GM12878 (cell line): ENCODE data around the gene ATP1A1. TPM values are rescaled to one million over a fixed set of nuclear protein-coding genes. Genes with fewer than 3 reads are reported as not detected.

Experiments
- ATAC-seq: fragments of 200-7000 bp; cut with Tn5 transposase; 3 replicates; pipeline ENCODE4 v1.9.1; 2020; ENCODE audit warnings: mild to moderate bottlenecking, moderate library complexity
- BruUV-seq: library from RNA; stranded (reverse); fragments of 400-500 nt; replicated peaks from 2 replicates; lab custom pipeline; 2021; lab: Mats Ljungman, UMichigan
- CTCF ChIA-PET: fragments of 300-600 bp; sonication (Branson Sonifier 250); formaldehyde crosslinking; extraction: SDS; loops from one replicate; lab custom pipeline; 2021; ENCODE audit warnings: inconsistent platforms; lab: Yijun Ruan, JAX
- POLR2A ChIA-PET: fragments of 350-600 bp; formaldehyde crosslinking; extraction: SDS; loops from one replicate; lab custom pipeline; 2021; ENCODE audit warnings: inconsistent platforms; lab: Charles Lee
- RAD21 ChIA-PET: fragments of 300-600 bp; sonication (Branson Sonifier 250); formaldehyde crosslinking; loops from one replicate; lab custom pipeline; 2023; ENCODE audit warnings: antibody characterized with exemption; ENCODE audit not compliant: unreplicated experiment; lab: Charles Lee
- SMC1A ChIA-PET: fragments of 300-600 bp; sonication (Branson Sonifier 250); formaldehyde crosslinking; loops from one replicate; lab custom pipeline; 2023; ENCODE audit not compliant: unreplicated experiment, uncharacterized antibody; lab: Charles Lee
- DNase-seq: peaks from one replicate; pipeline ENCODE4 v3.0.0-alpha.2; 2011; ENCODE audit warnings: low read depth, low spot score
- FAIRE-seq: peaks from 3 replicates; lab custom pipeline; 2011; peaks lifted over from hg19 to GRCh38; lab: Jason Lieb, UNC
- H2AFZ ChIP-seq: 2 replicates; pipeline ENCODE4 v1.6.0; 2011; ENCODE audit warnings: low read depth, low read length, control low read depth; ENCODE audit not compliant: control insufficient read depth
- H3K27ac ChIP-seq: 2 replicates; pipeline ENCODE4 v1.5.1; 2011; ENCODE audit warnings: control low read depth; ENCODE audit not compliant: control insufficient read depth, insufficient read depth
- H3K27me3 ChIP-seq, 2 experiments: replicated peaks in 1 of 2; 2 replicates each; pipeline versions ENCODE4 v1.6.0 to v1.6.1; 2011; ENCODE audit warnings: low read length in 1 of 2; ENCODE audit not compliant: control insufficient read depth in 2 of 2, insufficient read depth in 2 of 2
- H3K36me3 ChIP-seq, 2 experiments: 2 replicates each; pipeline ENCODE4 v1.5.1; 2011; ENCODE audit warnings: low read length in 1 of 2; ENCODE audit not compliant: control insufficient read depth in 2 of 2, insufficient read depth in 2 of 2
- H3K4me1 ChIP-seq: 2 replicates; pipeline ENCODE4 v1.6.1; 2011; ENCODE audit warnings: mild to moderate bottlenecking, low read length, moderate library complexity, mixed read lengths; ENCODE audit not compliant: control insufficient read depth, insufficient read depth
- H3K4me2 ChIP-seq: 2 replicates; pipeline ENCODE4 v1.6.0; 2011; ENCODE audit warnings: control low read depth; ENCODE audit not compliant: control insufficient read depth, insufficient read depth
- H3K4me3 ChIP-seq: fragments of 200-600 bp; sonication (generic); 2 replicates; pipeline ENCODE4 v1.5.1; 2016
- H3K79me2 ChIP-seq: 2 replicates; pipeline ENCODE4 v1.6.0; 2011; ENCODE audit warnings: low read length; ENCODE audit not compliant: control insufficient read depth, insufficient read depth
- H3K9ac ChIP-seq: 2 replicates; pipeline ENCODE4 v1.8.0; 2011; ENCODE audit warnings: low read length, control low read depth, mixed read lengths; ENCODE audit not compliant: control insufficient read depth, insufficient read depth
- H3K9me3 ChIP-seq: replicated peaks from 3 replicates; pipeline ENCODE4 v1.5.1; 2011; ENCODE audit warnings: mild to moderate bottlenecking, low read length; ENCODE audit not compliant: control insufficient read depth, insufficient read depth
- H4K20me1 ChIP-seq: 2 replicates; pipeline ENCODE4 v1.6.0; 2011; ENCODE audit not compliant: control insufficient read depth, insufficient read depth
- CHD1 ChIP-seq: IDR thresholded peaks from 2 replicates; pipeline ENCODE4 v1.6.1; 2012; ENCODE audit warnings: low read depth, low read length, improper control_type of control experiment
- NFYB ChIP-seq: IDR thresholded peaks from 2 replicates; pipeline ENCODE4 v1.6.1; 2011; ENCODE audit warnings: low read depth, mild to moderate bottlenecking, low read length, improper control_type of control experiment, moderate library complexity; ENCODE audit not compliant: insufficient read depth
- PAX5 ChIP-seq: IDR thresholded peaks from 2 replicates; pipeline ENCODE4 v1.6.1; 2011; ENCODE audit warnings: low read depth, low read length, borderline replicate concordance
- STAT1 ChIP-seq: fragments of 450-650 bp; conservative IDR thresholded peaks from 2 replicates; pipeline ENCODE4 v1.6.1; 2014; ENCODE audit warnings: antibody characterized with exemption, mild to moderate bottlenecking
- WGBS: methylation state at CpG from one replicate; pipeline ENCODE4 v1.1.6; 2016; ENCODE audit warnings: low lambda C conversion rate; ENCODE audit not compliant: insufficient replicate concordance, insufficient coverage; ENCODE audit errors: missing lambda C conversion rate; 5-methylcytosine and 5-hydroxymethylcytosine counted together
- in situ Hi-C: fragments of 300-500 bp; cut with MboI; formaldehyde crosslinking; loops from 9 replicates; pipeline ENCODE4 v1.14.3; 2018; ENCODE audit warnings: mixed read lengths
- intact Hi-C: fragments of 100-400 bp; cut with micrococcal nuclease; formaldehyde crosslinking; loops from one replicate; pipeline ENCODE4 v1.14.2; 2022; ENCODE audit not compliant: unreplicated experiment
- polyA plus RNA-seq, 11 experiments: library from polyadenylated mRNA; depleted of rRNA in 4 of 11; unstranded in 6 of 11; stranded (reverse) in 5 of 11; fragments of >200 nt; fragmentation: Nextera tagmentation in 4 of 11; fragmentation: Illumina TruSeq in 1 of 11; extraction: Ambion mirVana in 4 of 11; extraction: Trizol in 1 of 11; gene quantifications; 1 replicate in 1 of 11; 2 replicates in 10 of 11; pipeline versions ENCODE4 v1.2.1 to v1.2.3, GENCODE V29; 2011 to 2016; ENCODE audit warnings: inconsistent platforms in 2 of 11, missing spikeins in 2 of 11, low read depth in 1 of 11
- total RNA-seq, 4 experiments: library from RNA; depleted of rRNA in 3 of 4; stranded (reverse); fragments of >200 nt in 3 of 4; fragmentation: Illumina TruSeq in 1 of 4; extraction: Trizol in 1 of 4; gene quantifications; 2 replicates each; pipeline versions ENCODE4 v1.2.1 to v1.2.3, GENCODE V29; 2013 to 2021
- TF ChIP-seq, protein P1 (sequence below): fragments of 150-350 bp; IDR thresholded peaks from 2 replicates; pipeline ENCODE4 v1.6.1; 2016; ENCODE audit warnings: low read depth, low read length
- TF ChIP-seq, protein P2 (sequence below): fragments of 150-350 bp; IDR thresholded peaks from 2 replicates; pipeline ENCODE4 v1.6.1; 2014; ENCODE audit warnings: mild to moderate bottlenecking, low read depth, low read length
- TF ChIP-seq, protein P3 (sequence below): IDR thresholded peaks from 2 replicates; pipeline ENCODE4 v1.6.1; 2011; ENCODE audit warnings: borderline replicate concordance, low read depth, mild to moderate bottlenecking, moderate library complexity, low read length; ENCODE audit not compliant: insufficient read depth, poor library complexity, severe bottlenecking
- TF ChIP-seq, protein P4 (sequence below): IDR thresholded peaks from 2 replicates; pipeline ENCODE4 v1.6.1; 2012; ENCODE audit warnings: low read length, inconsistent platforms
- TF ChIP-seq, protein P5 (sequence below): fragments of 450-650 bp; IDR thresholded peaks from 2 replicates; pipeline ENCODE4 v1.6.1; 2017; ENCODE audit warnings: mild to moderate bottlenecking, moderate library complexity

The ATP1A1 gene
- total and polyA plus RNA-seq, 10 of the 15 experiments (the other 5 are each of a cell fraction or from before 2014, with no cell fraction given) = 113 to 566 (median 313) TPM

DNA sequence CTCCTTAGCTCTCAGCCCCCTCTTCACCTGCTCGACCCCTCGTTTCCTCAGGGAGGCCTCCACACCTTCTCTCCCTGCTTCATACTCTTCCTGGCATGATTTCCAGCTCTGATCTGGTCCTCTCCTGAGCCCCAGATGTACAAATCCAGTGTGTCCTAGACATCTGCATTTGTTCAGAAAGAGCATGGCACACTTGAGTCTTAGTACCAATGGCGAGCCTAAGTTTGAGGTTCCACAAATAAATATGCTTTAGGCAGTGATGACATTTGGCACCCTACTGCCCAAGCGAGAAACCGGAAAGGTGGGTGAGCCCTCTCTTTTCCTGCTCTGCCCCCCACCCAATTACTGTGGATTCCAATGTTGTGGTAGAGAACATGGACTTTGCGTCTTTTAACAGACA lies 34.0 kb downstream of the ATP1A1 start (continued):
- TF ChIP-seq, protein P1, sequence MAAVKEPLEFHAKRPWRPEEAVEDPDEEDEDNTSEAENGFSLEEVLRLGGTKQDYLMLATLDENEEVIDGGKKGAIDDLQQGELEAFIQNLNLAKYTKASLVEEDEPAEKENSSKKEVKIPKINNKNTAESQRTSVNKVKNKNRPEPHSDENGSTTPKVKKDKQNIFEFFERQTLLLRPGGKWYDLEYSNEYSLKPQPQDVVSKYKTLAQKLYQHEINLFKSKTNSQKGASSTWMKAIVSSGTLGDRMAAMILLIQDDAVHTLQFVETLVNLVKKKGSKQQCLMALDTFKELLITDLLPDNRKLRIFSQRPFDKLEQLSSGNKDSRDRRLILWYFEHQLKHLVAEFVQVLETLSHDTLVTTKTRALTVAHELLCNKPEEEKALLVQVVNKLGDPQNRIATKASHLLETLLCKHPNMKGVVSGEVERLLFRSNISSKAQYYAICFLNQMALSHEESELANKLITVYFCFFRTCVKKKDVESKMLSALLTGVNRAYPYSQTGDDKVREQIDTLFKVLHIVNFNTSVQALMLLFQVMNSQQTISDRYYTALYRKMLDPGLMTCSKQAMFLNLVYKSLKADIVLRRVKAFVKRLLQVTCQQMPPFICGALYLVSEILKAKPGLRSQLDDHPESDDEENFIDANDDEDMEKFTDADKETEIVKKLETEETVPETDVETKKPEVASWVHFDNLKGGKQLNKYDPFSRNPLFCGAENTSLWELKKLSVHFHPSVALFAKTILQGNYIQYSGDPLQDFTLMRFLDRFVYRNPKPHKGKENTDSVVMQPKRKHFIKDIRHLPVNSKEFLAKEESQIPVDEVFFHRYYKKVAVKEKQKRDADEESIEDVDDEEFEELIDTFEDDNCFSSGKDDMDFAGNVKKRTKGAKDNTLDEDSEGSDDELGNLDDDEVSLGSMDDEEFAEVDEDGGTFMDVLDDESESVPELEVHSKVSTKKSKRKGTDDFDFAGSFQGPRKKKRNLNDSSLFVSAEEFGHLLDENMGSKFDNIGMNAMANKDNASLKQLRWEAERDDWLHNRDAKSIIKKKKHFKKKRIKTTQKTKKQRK = no peak
- TF ChIP-seq, protein P2, sequence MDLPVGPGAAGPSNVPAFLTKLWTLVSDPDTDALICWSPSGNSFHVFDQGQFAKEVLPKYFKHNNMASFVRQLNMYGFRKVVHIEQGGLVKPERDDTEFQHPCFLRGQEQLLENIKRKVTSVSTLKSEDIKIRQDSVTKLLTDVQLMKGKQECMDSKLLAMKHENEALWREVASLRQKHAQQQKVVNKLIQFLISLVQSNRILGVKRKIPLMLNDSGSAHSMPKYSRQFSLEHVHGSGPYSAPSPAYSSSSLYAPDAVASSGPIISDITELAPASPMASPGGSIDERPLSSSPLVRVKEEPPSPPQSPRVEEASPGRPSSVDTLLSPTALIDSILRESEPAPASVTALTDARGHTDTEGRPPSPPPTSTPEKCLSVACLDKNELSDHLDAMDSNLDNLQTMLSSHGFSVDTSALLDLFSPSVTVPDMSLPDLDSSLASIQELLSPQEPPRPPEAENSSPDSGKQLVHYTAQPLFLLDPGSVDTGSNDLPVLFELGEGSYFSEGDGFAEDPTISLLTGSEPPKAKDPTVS = no peak

DNA sequence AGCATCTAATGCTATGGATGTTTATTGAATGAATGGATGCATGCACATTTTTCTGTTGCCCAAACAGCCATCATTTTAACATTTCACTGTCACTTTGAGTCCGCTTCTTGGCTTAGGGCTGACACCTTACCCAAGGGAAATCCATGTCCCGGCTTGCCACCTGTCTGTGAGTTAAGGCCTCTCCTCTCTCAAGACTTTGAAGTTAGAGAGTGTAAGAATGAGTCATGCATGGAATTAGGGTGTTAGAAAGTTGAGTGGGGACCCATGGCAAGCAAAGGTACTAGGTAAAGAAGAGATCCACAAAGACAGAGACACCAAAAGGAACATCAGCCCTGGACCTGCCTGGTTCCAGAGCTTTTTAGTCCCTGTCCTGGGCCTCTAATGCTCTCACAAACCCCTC lies 35.1 kb downstream of the ATP1A1 start:
- intact Hi-C loops (no loop called here), in situ Hi-C loops (no loop called here)
- no TSS peak for BruUV-seq
- Histone ChIP-seq H4K20me1 (no peaks in the 10 kb centered on the region), H3K36me3 (peaks cover 18% of the 10 kb centered on the region in 2 experiments), H2AFZ (no peak overlapping the region), H3K27ac (no peak overlapping the region), H3K4me1 (no peaks in the 10 kb centered on the region), H3K4me3 (no peak overlapping the region), H3K9ac (no peak overlapping the region), H3K79me2 (no peaks in the 10 kb centered on the region), H3K4me2 (no peak overlapping the region), H3K9me3 (no peaks in the 10 kb centered on the region), H3K27me3 (no peaks in the 10 kb centered on the region)
- 98% methylated on average over 2 of the region's 2 CpGs for WGBS
- DNase-seq (no peak), ATAC-seq (no peak), FAIRE-seq (no peak)
- ChIA-PET RAD21 (no interaction called here), POLR2A (interaction anchor here (0.7 kb wide), 1 partner anchor 10 kb away, joined by 3 read pairs; no protein-coding TSS in a partner anchor), SMC1A (interaction anchor here (0.8 to 1.5 kb wide), 3 partner anchors 9 to 83 kb away, joined by 3 to 5 read pairs (median 3); no protein-coding TSS in a partner anchor), CTCF (interaction anchor here (1.0 to 1.6 kb wide), 2 partner anchors 20 to 269 kb away, joined by 3 to 4 read pairs; no protein-coding TSS in a partner anchor)
- TF ChIP-seq PAX5 (no peak), STAT1 (no peak), CHD1 (no peak), NFYB (no peak)
- TF ChIP-seq, protein P3, sequence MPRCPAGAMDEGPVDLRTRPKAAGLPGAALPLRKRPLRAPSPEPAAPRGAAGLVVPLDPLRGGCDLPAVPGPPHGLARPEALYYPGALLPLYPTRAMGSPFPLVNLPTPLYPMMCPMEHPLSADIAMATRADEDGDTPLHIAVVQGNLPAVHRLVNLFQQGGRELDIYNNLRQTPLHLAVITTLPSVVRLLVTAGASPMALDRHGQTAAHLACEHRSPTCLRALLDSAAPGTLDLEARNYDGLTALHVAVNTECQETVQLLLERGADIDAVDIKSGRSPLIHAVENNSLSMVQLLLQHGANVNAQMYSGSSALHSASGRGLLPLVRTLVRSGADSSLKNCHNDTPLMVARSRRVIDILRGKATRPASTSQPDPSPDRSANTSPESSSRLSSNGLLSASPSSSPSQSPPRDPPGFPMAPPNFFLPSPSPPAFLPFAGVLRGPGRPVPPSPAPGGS = no peak
- TF ChIP-seq, protein P4, sequence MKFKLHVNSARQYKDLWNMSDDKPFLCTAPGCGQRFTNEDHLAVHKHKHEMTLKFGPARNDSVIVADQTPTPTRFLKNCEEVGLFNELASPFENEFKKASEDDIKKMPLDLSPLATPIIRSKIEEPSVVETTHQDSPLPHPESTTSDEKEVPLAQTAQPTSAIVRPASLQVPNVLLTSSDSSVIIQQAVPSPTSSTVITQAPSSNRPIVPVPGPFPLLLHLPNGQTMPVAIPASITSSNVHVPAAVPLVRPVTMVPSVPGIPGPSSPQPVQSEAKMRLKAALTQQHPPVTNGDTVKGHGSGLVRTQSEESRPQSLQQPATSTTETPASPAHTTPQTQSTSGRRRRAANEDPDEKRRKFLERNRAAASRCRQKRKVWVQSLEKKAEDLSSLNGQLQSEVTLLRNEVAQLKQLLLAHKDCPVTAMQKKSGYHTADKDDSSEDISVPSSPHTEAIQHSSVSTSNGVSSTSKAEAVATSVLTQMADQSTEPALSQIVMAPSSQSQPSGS = no peak
- TF ChIP-seq, protein P5, sequence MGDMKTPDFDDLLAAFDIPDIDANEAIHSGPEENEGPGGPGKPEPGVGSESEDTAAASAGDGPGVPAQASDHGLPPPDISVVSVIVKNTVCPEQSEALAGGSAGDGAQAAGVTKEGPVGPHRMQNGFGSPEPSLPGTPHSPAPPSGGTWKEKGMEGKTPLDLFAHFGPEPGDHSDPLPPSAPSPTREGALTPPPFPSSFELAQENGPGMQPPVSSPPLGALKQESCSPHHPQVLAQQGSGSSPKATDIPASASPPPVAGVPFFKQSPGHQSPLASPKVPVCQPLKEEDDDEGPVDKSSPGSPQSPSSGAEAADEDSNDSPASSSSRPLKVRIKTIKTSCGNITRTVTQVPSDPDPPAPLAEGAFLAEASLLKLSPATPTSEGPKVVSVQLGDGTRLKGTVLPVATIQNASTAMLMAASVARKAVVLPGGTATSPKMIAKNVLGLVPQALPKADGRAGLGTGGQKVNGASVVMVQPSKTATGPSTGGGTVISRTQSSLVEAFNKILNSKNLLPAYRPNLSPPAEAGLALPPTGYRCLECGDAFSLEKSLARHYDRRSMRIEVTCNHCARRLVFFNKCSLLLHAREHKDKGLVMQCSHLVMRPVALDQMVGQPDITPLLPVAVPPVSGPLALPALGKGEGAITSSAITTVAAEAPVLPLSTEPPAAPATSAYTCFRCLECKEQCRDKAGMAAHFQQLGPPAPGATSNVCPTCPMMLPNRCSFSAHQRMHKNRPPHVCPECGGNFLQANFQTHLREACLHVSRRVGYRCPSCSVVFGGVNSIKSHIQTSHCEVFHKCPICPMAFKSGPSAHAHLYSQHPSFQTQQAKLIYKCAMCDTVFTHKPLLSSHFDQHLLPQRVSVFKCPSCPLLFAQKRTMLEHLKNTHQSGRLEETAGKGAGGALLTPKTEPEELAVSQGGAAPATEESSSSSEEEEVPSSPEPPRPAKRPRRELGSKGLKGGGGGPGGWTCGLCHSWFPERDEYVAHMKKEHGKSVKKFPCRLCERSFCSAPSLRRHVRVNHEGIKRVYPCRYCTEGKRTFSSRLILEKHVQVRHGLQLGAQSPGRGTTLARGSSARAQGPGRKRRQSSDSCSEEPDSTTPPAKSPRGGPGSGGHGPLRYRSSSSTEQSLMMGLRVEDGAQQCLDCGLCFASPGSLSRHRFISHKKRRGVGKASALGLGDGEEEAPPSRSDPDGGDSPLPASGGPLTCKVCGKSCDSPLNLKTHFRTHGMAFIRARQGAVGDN = no peak
